KMS-11 (cell line): Measurements from ENCODE around the gene MAPK4.

Source experiments
- H2AFZ ChIP-seq: fragments of 200-600 bp; sonication (generic); 2 replicates; pipeline ENCODE4 v1.6.1; 2016; ENCODE audit warnings: antibody characterized with exemption, mixed run types, low read depth
- H3K27ac ChIP-seq: fragments of 200-600 bp; sonication (generic); 2 replicates; pipeline ENCODE4 v1.6.1; 2016; ENCODE audit warnings: mild to moderate bottlenecking, mixed run types
- H3K27me3 ChIP-seq: fragments of 200-600 bp; sonication (generic); 2 replicates; pipeline ENCODE4 v1.6.1; 2017; ENCODE audit warnings: mild to moderate bottlenecking, low read depth, mixed run types, moderate library complexity; ENCODE audit not compliant: insufficient read depth
- H3K36me3 ChIP-seq: fragments of 200-600 bp; sonication (generic); 2 replicates; pipeline ENCODE4 v1.6.1; 2017; ENCODE audit warnings: mild to moderate bottlenecking, mixed run types; ENCODE audit not compliant: insufficient read depth
- H3K4me1 ChIP-seq: fragments of 200-600 bp; sonication (generic); 2 replicates; pipeline ENCODE4 v1.6.1; 2016; ENCODE audit warnings: mild to moderate bottlenecking, low read depth, mixed run types; ENCODE audit not compliant: poor library complexity, severe bottlenecking
- H3K4me2 ChIP-seq: fragments of 200-600 bp; sonication (generic); 2 replicates; pipeline ENCODE4 v1.7.0; 2016; ENCODE audit warnings: mild to moderate bottlenecking, mixed run types
- H3K4me3 ChIP-seq: fragments of 200-600 bp; sonication (generic); IDR thresholded peaks from 2 replicates; pipeline ENCODE4 v1.6.1; 2017; ENCODE audit warnings: low read depth, low read length, mixed read lengths; ENCODE audit not compliant: insufficient read depth
- H3K79me2 ChIP-seq: fragments of 200-600 bp; sonication (generic); 2 replicates; pipeline ENCODE4 v1.6.1; 2016; ENCODE audit warnings: low read depth, mixed run types; ENCODE audit not compliant: insufficient read depth
- H3K9ac ChIP-seq: fragments of 200-600 bp; sonication (generic); 2 replicates; pipeline ENCODE4 v1.6.1; 2016; ENCODE audit warnings: mild to moderate bottlenecking, mixed run types
- H4K20me1 ChIP-seq: fragments of 200-600 bp; sonication (generic); 2 replicates; pipeline ENCODE4 v1.6.1; 2016; ENCODE audit warnings: mild to moderate bottlenecking, mixed run types; ENCODE audit not compliant: insufficient read depth
- TF ChIP-seq, protein P1 (sequence below): fragments of 200-600 bp; sonication (generic); conservative IDR thresholded peaks from 2 replicates; pipeline ENCODE4 v1.6.1; 2017; ENCODE audit warnings: low read depth, mild to moderate bottlenecking, antibody characterized with exemption, low read length, moderate library complexity, mixed read lengths

MAPK4 gene

DNA sequence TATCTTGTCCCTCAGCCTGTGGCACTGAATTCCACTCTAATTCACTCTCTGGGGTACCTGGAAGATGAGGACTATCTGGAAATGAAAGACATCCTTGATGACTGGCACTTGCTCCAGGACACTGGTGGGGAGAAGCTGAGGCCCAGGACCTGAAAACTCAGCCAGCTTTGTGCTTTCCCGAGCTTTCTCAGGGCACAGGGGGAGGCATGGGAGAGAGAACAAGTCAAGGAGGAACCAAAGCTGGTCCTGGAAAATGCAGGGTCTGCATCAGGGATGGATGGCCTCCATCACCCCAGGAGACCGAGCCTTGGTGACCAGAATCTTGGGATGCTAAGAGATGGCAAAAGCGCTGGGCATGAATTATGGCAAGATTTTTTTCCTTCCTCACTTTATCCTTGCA, 65.1 kb downstream of the MAPK4 start:
- no peak overlapping the region for H3K4me2 ChIP-seq
- H3K4me3 ChIP-seq = no peak overlapping the region
- TF ChIP-seq, protein P1, sequence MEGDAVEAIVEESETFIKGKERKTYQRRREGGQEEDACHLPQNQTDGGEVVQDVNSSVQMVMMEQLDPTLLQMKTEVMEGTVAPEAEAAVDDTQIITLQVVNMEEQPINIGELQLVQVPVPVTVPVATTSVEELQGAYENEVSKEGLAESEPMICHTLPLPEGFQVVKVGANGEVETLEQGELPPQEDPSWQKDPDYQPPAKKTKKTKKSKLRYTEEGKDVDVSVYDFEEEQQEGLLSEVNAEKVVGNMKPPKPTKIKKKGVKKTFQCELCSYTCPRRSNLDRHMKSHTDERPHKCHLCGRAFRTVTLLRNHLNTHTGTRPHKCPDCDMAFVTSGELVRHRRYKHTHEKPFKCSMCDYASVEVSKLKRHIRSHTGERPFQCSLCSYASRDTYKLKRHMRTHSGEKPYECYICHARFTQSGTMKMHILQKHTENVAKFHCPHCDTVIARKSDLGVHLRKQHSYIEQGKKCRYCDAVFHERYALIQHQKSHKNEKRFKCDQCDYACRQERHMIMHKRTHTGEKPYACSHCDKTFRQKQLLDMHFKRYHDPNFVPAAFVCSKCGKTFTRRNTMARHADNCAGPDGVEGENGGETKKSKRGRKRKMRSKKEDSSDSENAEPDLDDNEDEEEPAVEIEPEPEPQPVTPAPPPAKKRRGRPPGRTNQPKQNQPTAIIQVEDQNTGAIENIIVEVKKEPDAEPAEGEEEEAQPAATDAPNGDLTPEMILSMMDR = no peak

DNA sequence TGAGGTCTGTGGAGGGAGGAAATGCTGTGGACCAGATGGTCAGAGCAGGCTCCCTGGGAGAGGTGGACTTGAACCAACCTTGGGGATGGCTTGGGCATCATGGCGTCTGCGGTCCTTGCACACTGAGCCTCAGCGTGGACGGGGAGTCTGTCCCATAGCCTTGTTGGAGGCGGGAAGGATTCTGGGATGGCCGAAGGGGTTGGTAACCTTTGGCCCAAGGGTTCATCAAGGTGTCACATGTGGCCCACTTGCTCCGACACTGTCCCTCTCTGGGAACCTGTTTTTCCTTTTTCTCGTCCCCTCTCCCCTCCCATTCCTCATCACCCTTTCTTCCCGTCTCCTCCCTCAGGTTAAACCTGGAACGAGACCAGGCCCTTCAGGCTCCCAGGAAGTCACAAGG, 66.4 kb downstream of the MAPK4 start:
- Histone ChIP-seq H3K27ac (no peak overlapping the region), H3K4me2 (no peak overlapping the region), H3K4me1 (no peaks in the 10 kb centered on the region), H2AFZ (no peak overlapping the region), H4K20me1 (no peaks in the 10 kb centered on the region), H3K27me3 (no peaks in the 10 kb centered on the region), H3K9ac (no peak overlapping the region), H3K4me3 (no peak overlapping the region), H3K36me3 (no peaks in the 10 kb centered on the region), H3K79me2 (no peaks in the 10 kb centered on the region)
- TF ChIP-seq, protein P1 = no peak

More for the DNA sequence above, 65.1 kb downstream of the MAPK4 start:
- Histone ChIP-seq H3K4me1 (no peaks in the 10 kb centered on the region), H3K27ac (no peak overlapping the region), H4K20me1 (no peaks in the 10 kb centered on the region), H3K27me3 (no peaks in the 10 kb centered on the region), H3K36me3 (no peaks in the 10 kb centered on the region), H3K79me2 (no peaks in the 10 kb centered on the region), H2AFZ (no peak overlapping the region), H3K9ac (no peak overlapping the region)

DNA sequence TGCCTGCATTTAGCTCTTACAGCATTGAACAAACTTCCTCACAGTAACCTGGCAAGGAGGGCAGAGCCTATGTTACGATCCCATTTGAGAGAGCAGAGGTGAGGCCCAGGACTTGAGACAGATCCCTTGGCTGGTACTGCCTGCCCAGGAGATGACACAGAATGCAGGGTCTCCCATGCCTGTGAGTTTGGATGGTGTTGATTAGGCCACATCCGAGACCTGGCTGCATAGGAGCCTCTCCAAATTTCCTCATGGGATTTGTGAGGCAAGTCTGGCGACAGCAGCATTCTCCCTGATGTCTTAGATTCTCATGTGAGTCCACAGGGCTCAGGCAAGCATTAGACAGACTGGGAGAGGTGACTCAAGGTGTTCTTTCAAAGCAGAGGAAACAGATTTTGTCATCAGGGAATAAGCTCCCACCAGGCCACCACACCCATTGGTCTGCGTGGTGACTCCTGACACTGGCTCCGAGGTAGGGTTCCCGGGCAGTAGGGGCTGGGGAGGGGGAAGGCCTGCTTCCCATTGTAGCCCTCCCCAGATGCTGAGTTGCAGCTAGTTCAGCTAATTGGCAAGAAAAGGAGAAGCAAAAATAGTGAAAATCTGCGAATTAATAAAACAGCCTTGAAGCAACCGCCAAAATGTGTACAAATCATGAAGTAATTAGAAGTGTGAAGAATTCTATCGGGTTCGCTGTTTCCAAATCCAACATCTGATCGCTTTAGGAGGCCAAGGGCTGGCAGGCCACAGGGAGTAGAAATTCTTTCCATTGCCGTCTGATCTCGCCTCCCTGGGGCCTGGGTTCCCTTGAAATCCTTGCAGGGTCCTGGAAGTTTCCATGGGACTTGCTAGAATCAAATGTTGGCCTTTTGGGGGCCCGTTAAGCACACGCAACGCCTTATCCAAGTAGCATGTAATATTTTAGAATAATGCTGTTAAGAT, 68.0 kb downstream of the MAPK4 start:
- Histone ChIP-seq H3K36me3 (no peaks in the 10 kb centered on the region), H3K4me3 (no peak overlapping the region), H3K79me2 (no peaks in the 10 kb centered on the region), H4K20me1 (no peaks in the 10 kb centered on the region), H3K27me3 (no peaks in the 10 kb centered on the region), H3K4me1 (no peaks in the 10 kb centered on the region), H2AFZ (no peak overlapping the region), H3K4me2 (no peak overlapping the region), H3K9ac (no peak overlapping the region), H3K27ac (no peak overlapping the region)
- TF ChIP-seq, protein P1 = no peak

DNA sequence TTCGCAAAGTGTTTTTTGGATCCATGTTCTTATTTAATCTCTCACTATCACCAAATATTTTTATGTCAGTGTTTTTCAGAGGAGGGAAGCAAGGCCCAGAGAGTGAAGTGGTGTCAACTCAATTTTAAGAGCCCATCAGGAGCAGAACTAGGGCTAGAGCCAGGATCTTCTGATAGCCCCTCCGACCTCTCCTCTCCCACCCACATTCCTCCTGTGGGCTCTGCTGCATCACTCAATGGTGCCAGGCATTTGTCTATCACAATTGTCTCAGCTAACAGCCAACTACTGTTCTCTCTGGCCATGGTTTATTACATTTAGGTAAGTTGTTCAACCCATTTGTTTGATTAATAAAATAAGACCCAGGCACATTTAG, 68.6 kb downstream of the MAPK4 start:
- no peaks in the 10 kb centered on the region for H3K27me3 ChIP-seq
- no peaks in the 10 kb centered on the region for H4K20me1 ChIP-seq
- H3K4me1 ChIP-seq = no peaks in the 10 kb centered on the region
- no peak overlapping the region for H3K4me3 ChIP-seq
- TF ChIP-seq, protein P1 = no peak
- H3K4me2 ChIP-seq = no peak overlapping the region
- H3K9ac ChIP-seq = no peak overlapping the region
- no peak overlapping the region for H3K27ac ChIP-seq
- no peaks in the 10 kb centered on the region for H3K79me2 ChIP-seq
- H3K36me3 ChIP-seq = no peaks in the 10 kb centered on the region
- no peak overlapping the region for H2AFZ ChIP-seq
